HG03066 (cell line): ENCODE results near the gene PDX1.

ENCODE experiments used
- ATAC-seq: cut with Tn5 transposase; IDR thresholded peaks from one replicate; pipeline ENCODE4 v1.9.1; 2021; ENCODE audit warnings: low read depth; ENCODE audit not compliant: unreplicated experiment

PDX1 gene

DNA sequence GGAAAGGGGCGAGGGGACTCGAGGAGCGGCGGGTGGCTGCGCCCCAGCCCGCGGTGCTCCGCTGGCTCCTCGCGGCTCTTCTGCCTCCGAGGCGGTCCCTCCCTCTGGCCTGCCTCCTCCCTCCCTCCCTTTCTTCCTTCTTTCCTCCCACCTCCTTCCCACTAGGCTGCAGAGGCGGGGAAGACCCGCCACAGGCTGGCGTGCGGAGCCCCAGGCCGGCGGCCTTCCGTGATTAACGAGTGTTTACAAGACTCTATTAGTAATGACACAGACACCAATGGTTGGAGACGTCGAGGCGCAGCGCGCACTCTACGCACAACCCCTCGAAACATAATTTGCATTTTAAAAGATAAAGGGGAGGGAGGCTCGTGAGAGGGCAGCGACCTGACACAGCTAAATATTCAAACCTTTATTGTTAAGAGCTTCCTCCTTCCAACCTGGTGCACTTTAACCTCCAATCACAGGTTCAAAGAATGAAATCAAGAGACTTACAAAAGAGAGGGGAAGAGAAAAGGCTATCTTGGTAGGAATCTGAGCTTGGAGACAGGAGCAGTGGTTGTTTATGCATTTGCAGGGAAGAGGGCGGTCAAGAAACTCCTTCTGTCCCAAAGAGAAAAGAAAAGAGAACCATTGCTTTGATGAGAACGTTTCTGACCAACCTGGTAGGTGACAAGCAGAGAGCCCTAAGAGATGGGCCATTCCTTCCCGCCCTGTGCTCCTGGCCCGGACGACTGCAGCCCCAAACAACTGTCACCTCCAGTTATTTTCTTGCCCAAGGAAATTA, 49.5 kb downstream of the PDX1 start, which contains the start of gene CDX2:
CDX2 (minus strand) TSS at position 234 of the 784 bp plus-strand sequence. CDS start 309 bp downstream, outside the sequence.
- no peak for ATAC-seq

DNA sequence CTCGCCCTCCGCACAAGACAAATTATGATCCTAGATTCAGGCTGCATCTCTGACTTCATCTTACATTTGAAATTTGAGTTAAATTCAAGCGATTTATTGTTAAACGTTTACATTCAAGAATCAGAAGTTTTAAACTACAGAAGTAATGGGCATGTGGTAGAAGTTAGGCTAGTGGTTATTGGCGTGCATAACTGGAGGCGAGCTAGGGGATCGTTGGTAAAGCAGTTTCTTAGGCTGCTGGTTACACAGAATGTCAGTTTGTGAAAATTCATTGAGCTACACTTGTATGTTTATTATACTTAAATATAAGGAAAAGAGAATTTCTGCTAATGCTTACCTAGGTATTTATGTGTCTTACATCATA, 50.0 kb downstream of the PDX1 start:
- ATAC-seq: no peak

- no peak for ATAC-seq
These were observed 50.8 kb downstream of the PDX1 start for GRCh38 chr13:27970382-27971235.

GRCh38 chr13:27971236-27971645, 51.4 kb downstream of the PDX1 start:
- no peak for ATAC-seq

DNA sequence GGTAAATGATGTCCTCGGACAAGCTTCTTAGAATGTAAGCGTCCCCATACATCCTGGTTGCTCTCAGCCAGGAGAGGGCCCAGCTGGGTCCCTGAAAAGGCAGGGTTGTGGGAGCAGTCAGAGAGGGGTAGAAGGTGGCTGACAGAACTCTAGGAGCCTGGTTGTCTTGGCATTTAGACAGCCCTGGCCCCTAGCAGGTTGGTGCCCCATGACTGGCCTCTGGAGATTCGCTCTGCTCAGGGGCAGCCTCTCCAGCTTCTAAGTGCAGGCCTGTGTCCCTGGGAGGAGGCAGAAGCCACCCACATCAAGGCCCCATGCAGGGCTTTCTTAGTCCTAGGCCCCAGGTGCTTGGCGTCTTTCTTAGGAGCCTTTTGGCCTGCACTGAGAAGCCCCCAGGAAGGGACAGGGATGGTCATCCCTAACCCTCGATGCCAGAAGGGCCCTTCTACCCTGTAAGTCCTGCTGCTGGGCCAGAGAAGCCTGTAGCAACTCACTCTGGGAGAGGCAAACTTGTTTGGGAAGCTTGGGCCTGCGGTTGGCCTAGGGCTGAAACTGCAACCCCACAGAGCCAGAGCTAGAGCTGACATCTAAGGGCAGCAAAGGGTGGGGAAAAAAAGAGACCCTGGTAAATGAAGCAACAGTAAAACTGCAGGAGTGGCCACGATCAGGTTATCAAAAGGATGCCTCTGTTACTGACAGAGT, 52.1 kb downstream of the PDX1 start:
- ATAC-seq: no peak

DNA sequence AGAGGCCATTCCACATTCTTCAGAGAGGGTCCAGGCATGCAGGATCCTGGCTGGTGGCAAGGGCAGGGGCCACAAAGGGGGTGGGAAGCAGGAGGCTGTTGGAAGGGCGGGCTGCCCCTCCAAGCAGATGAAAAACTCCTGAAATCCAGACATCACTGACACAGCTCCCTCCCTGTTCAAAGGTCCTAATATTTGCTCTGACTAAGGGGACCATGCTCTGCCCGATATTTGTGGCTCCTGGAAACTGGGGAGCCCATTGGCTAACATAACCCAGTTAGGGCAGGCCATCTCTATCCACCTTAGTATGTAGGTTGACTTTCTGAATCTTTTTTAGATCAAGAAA, 52.6 kb downstream of the PDX1 start:
- ATAC-seq: no peak

DNA sequence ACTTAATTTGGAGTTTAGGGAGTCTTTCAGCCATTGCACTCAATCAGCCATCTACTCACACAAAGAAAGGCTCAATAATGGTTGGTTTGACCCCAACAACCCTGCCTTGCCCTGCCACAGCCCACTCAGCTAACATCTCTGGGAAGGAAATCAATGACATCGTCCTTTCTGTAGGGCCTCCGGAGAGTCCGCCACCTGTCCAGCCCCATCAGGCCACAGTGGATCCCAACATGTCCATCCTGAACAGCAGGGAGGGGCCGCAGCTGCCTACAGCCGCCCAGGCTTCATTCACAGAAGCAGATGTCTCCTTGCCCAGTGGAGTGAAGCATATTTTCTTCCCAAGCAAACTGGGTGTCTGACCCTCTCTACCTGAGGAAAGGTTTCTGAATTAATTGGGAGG, 53.5 kb downstream of the PDX1 start:
- ATAC-seq: no peak

GRCh38 chr13:27973961-27974662, 54.3 kb downstream of the PDX1 start:
- no peak for ATAC-seq
